SH-SY5Y (cell line): ENCODE measurements around the gene KDM1B.

ENCODE experiments used
- GATA2 ChIP-seq: IDR thresholded peaks from 2 replicates; pipeline ENCODE4 v1.6.1; 2011; ENCODE audit warnings: mild to moderate bottlenecking, low read depth, low read length
- GATA3 ChIP-seq: IDR thresholded peaks from 2 replicates; pipeline ENCODE4 v1.6.1; 2011; ENCODE audit warnings: low read depth, mild to moderate bottlenecking, low read length, moderate library complexity

GRCh38 chr6:18247002-18247401 is 91.8 kb downstream of the KDM1B start:
- no peak for TF ChIP-seq GATA3
- TF ChIP-seq GATA2, result no peak
